ENCODE measurements around the gene RGPD4. TPM values are rescaled to one million over a fixed set of nuclear protein-coding genes. Genes with fewer than 3 reads are reported as not detected.
A peak's percentile ranks its signal among the peaks of the same experiment; 100 is the strongest.
"Not testable (repeated sequence)": the region's sequence is repeated elsewhere in the genome, so short reads cannot be mapped to it uniquely, and the experiment has no call there.

The RGPD4 gene
- total RNA-seq, 1 donor from 2014 or later: not detected

GRCh38 chr2:107833618-107834017, 6.9 kb downstream of the RGPD4 start:
- TF ChIP-seq, protein P1, sequence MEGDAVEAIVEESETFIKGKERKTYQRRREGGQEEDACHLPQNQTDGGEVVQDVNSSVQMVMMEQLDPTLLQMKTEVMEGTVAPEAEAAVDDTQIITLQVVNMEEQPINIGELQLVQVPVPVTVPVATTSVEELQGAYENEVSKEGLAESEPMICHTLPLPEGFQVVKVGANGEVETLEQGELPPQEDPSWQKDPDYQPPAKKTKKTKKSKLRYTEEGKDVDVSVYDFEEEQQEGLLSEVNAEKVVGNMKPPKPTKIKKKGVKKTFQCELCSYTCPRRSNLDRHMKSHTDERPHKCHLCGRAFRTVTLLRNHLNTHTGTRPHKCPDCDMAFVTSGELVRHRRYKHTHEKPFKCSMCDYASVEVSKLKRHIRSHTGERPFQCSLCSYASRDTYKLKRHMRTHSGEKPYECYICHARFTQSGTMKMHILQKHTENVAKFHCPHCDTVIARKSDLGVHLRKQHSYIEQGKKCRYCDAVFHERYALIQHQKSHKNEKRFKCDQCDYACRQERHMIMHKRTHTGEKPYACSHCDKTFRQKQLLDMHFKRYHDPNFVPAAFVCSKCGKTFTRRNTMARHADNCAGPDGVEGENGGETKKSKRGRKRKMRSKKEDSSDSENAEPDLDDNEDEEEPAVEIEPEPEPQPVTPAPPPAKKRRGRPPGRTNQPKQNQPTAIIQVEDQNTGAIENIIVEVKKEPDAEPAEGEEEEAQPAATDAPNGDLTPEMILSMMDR (IDR thresholded peaks at IDR 0.05; ENCODE audit: borderline replicate concordance): peak; percentile 13
- H3K27me3 ChIP-seq (ENCODE audit: low read depth); H3K4me3 ChIP-seq; H3K9me3 ChIP-seq (replicated peaks); H3K27ac ChIP-seq (replicated peaks); H3K4me1 ChIP-seq; DNase-seq; H3K36me3 ChIP-seq; intact Hi-C loops (cut with micrococcal nuclease): not testable (repeated sequence)

DNA sequence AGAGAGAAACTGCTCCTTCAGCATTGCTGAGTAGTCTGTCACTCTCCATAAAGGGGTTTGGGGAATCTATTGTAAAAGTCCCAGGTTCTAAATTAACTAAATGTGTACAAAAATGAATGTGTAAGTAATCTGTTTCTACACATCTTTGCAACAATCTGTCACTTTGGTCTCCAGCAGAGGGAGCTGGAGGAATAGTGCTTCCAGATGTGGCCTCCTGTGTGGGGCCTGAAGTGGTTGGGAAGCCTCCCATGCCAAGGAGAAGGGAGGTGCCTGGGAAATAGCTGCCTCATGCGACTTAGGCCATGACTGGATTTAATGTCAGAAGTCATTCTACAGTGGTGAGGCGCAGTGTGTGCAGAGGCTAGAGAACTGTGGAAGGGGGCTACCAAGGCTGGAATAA, 89.4 kb downstream of the RGPD4 start:
- DNase-seq; H3K4me1 ChIP-seq; H3K27ac ChIP-seq (replicated peaks); H3K27me3 ChIP-seq (ENCODE audit: low read depth); intact Hi-C loops (cut with micrococcal nuclease); H3K36me3 ChIP-seq; H3K4me3 ChIP-seq: not testable (repeated sequence)
- peaks cover 13% of the 10 kb centered on the region for H3K9me3 ChIP-seq (replicated peaks)

- H3K4me3 ChIP-seq; intact Hi-C loops (cut with micrococcal nuclease); DNase-seq; H3K4me1 ChIP-seq; H3K36me3 ChIP-seq; H3K27ac ChIP-seq (replicated peaks); H3K27me3 ChIP-seq (ENCODE audit: low read depth): not testable (repeated sequence)
- H3K9me3 ChIP-seq (replicated peaks): peaks cover 13% of the 10 kb centered on the region
These were observed 90.1 kb downstream of the RGPD4 start for GRCh38 chr2:107916696-107917370.

- no peak for DNase-seq
- intact Hi-C loops (cut with micrococcal nuclease): no loop called here
- H3K9me3 ChIP-seq (replicated peaks): peaks cover 3% of the 10 kb centered on the region
- no peak overlapping the region for H3K27ac ChIP-seq (replicated peaks)
- H3K4me3 ChIP-seq: no peak overlapping the region
- peaks cover 14% of the 10 kb centered on the region for H3K27me3 ChIP-seq (ENCODE audit: low read depth)
- TF ChIP-seq, protein P1 (IDR thresholded peaks at IDR 0.05; ENCODE audit: borderline replicate concordance): no peak
- no peaks in the 10 kb centered on the region for H3K36me3 ChIP-seq
- no peaks in the 10 kb centered on the region for H3K4me1 ChIP-seq
These were observed 100.4 kb downstream of the RGPD4 start for GRCh38 chr2:107927034-107927534.

GRCh38 chr2:107931412-107931811, 104.7 kb downstream of the RGPD4 start:
- no peak for DNase-seq
- Histone ChIP-seq H3K9me3 (replicated peaks) (no peaks in the 10 kb centered on the region), H3K4me1 (no peaks in the 10 kb centered on the region), H3K27ac (replicated peaks) (no peak overlapping the region), H3K27me3 (ENCODE audit: low read depth) (peaks cover 44% of the 10 kb centered on the region), H3K36me3 (no peaks in the 10 kb centered on the region), H3K4me3 (no peak overlapping the region)
- TF ChIP-seq, protein P1 (IDR thresholded peaks at IDR 0.05; ENCODE audit: borderline replicate concordance): no peak
- intact Hi-C loops (cut with micrococcal nuclease): no loop called here

- no peaks in the 10 kb centered on the region for H3K36me3 ChIP-seq
- no peaks in the 10 kb centered on the region for H3K9me3 ChIP-seq (replicated peaks)
- DNase-seq: no peak
- H3K4me1 ChIP-seq: no peaks in the 10 kb centered on the region
- intact Hi-C loops (cut with micrococcal nuclease): no loop called here
- no peak overlapping the region for H3K4me3 ChIP-seq
- no peak overlapping the region for H3K27ac ChIP-seq (replicated peaks)
- peaks cover 42% of the 10 kb centered on the region for H3K27me3 ChIP-seq (ENCODE audit: low read depth)
- TF ChIP-seq, protein P1 (IDR thresholded peaks at IDR 0.05; ENCODE audit: borderline replicate concordance): no peak
These were observed 105.8 kb downstream of the RGPD4 start for GRCh38 chr2:107932488-107932887.
